Left lung (tissue), 10 donors: Measurements from ENCODE around the gene CSF1R. TPM values are rescaled to one million over a fixed set of nuclear protein-coding genes. Genes with fewer than 3 reads are reported as not detected.

Experiments
- ATAC-seq: fragments of 200-7000 bp; cut with Tn5 transposase; one replicate; pipeline ENCODE4 v1.9.1; 2020; ENCODE audit warnings: moderate library complexity
- DNase-seq, 4 donors: peaks; one replicate each; pipeline ENCODE4 v3.0.0-alpha.2; 2013 to 2020
- H3K27ac ChIP-seq, 2 donors: fragments of 200-600 bp; sonication (generic) in 1 of 2; one replicate each; pipeline versions ENCODE4 v1.5.0 to v1.8.0; 2020 to 2021
- H3K27me3 ChIP-seq, 2 donors: fragments of 200-600 bp; sonication (generic) in 1 of 2; one replicate each; pipeline versions ENCODE4 v1.5.0 to v1.8.0; 2020 to 2021
- H3K36me3 ChIP-seq, 2 donors: fragments of 200-600 bp; sonication (generic) in 1 of 2; one replicate each; pipeline versions ENCODE4 v1.5.0 to v1.8.0; 2020 to 2021
- H3K4me1 ChIP-seq, 2 donors: fragments of 200-600 bp; one replicate each; pipeline ENCODE4 v1.8.0; 2021
- H3K4me3 ChIP-seq, 2 donors: fragments of 200-600 bp; sonication (generic) in 1 of 2; one replicate each; pipeline versions ENCODE4 v1.5.0 to v1.8.0; 2020 to 2021; ENCODE audit warnings: mild to moderate bottlenecking in 1 of 2
- H3K9me3 ChIP-seq, 2 donors: fragments of 200-600 bp; sonication (generic) in 1 of 2; one replicate each; pipeline versions ENCODE4 v1.5.0 to v1.8.0; 2020 to 2021
- CTCF ChIP-seq, 2 donors: fragments of 200-600 bp; sonication (generic) in 1 of 2; IDR thresholded peaks; one replicate each; pipeline versions ENCODE4 v1.5.0 to v1.8.0; 2021; ENCODE audit warnings: antibody characterized with exemption in 2 of 2
- intact Hi-C, 2 donors: fragments of 100-400 bp; cut with DNase I; formaldehyde crosslinking; loops; one replicate each; pipeline versions ENCODE4 v1.11.2 to v1.14.2; 2022
- polyA plus RNA-seq, 6 donors: library from polyadenylated mRNA; unstranded; fragments of 120-200 nt; gene quantifications; one replicate each; pipeline ENCODE4 v1.2.1, GENCODE V29; 2013; ENCODE audit not compliant: insufficient read length in 6 of 6
- total RNA-seq, 2 donors: library from RNA; stranded (reverse); fragmentation: NEBNext Ultra II Directional; extraction: Animal tissue kit (Norgen Biotek cat#: 25700); gene quantifications; one replicate each; pipeline ENCODE4 v1.2.1, GENCODE V29; 2021
- donor health status: DM: no; HTN: yes; CAD: no.
- donor health status: DM: no; HTN: no; CAD: no.

Gene CSF1R
- total and polyA plus RNA-seq, 8 donors = 22.7 to 93.1 (median 26.0) TPM

- H3K27me3 ChIP-seq = no peaks in the 10 kb centered on the region
- H3K36me3 ChIP-seq = peaks cover 0 to 29% of the 10 kb centered on the region in 2 donors
- H3K4me3 ChIP-seq = no peak overlapping the region
- intact Hi-C loops = no loop called here
- peaks cover 0 to 52% of the 10 kb centered on the region in 2 donors for H3K4me1 ChIP-seq
- TF ChIP-seq CTCF (IDR thresholded peaks at IDR 0.05) = no peak
- ATAC-seq = no peak
- no peak for DNase-seq
- H3K9me3 ChIP-seq = no peaks in the 10 kb centered on the region
- H3K27ac ChIP-seq = peak overlapping the region in 1 of 2 donors; percentile 84
Measured at GRCh38 chr5:150064681-150065220, 21.6 kb downstream of the CSF1R start.

- intact Hi-C loops = no loop called here
- peaks cover 0 to 22% of the 10 kb centered on the region in 2 donors for H3K36me3 ChIP-seq
- TF ChIP-seq CTCF (IDR thresholded peaks at IDR 0.05) = no peak
- H3K27me3 ChIP-seq = no peaks in the 10 kb centered on the region
- peaks cover 0 to 56% of the 10 kb centered on the region in 2 donors for H3K4me1 ChIP-seq
- DNase-seq (no peak), ATAC-seq (no peak)
- H3K9me3 ChIP-seq = no peaks in the 10 kb centered on the region
- H3K27ac ChIP-seq = no peak overlapping the region
- no peak overlapping the region for H3K4me3 ChIP-seq
Measured at GRCh38 chr5:150063638-150064037, 22.7 kb downstream of the CSF1R start.

GRCh38 chr5:150062216-150062922, 24.0 kb downstream of the CSF1R start:
- no peak for ATAC-seq
- DNase-seq = no peak
- Histone ChIP-seq H3K27ac (no peak overlapping the region), H3K4me1 (peaks cover 0 to 54% of the 10 kb centered on the region in 2 donors), H3K36me3 (peaks cover 0 to 14% of the 10 kb centered on the region in 2 donors), H3K4me3 (no peak overlapping the region), H3K27me3 (no peaks in the 10 kb centered on the region), H3K9me3 (no peaks in the 10 kb centered on the region)
- intact Hi-C loops = no loop called here
- TF ChIP-seq CTCF (IDR thresholded peaks at IDR 0.05) = no peak

GRCh38 chr5:150061538-150061995, 24.8 kb downstream of the CSF1R start:
- peaks cover 0 to 48% of the 10 kb centered on the region in 2 donors for H3K4me1 ChIP-seq
- no peaks in the 10 kb centered on the region for H3K9me3 ChIP-seq
- no peak for TF ChIP-seq CTCF (IDR thresholded peaks at IDR 0.05)
- H3K27me3 ChIP-seq = no peaks in the 10 kb centered on the region
- H3K27ac ChIP-seq = no peak overlapping the region
- DNase-seq (no peak), ATAC-seq (no peak)
- H3K4me3 ChIP-seq = no peak overlapping the region
- intact Hi-C loops = no loop called here
- peaks cover 0 to 22% of the 10 kb centered on the region in 2 donors for H3K36me3 ChIP-seq

GRCh38 chr5:150060471-150060870, 25.9 kb downstream of the CSF1R start:
- intact Hi-C loops = no loop called here
- H3K36me3 ChIP-seq = peaks cover 0 to 33% of the 10 kb centered on the region in 2 donors
- ATAC-seq = no peak
- H3K4me1 ChIP-seq = peaks cover 0 to 42% of the 10 kb centered on the region in 2 donors
- DNase-seq = peak in 1 of 4 donors; percentile 24
- no peaks in the 10 kb centered on the region for H3K27me3 ChIP-seq
- no peak overlapping the region for H3K4me3 ChIP-seq
- no peak for TF ChIP-seq CTCF (IDR thresholded peaks at IDR 0.05)
- no peak overlapping the region for H3K27ac ChIP-seq
- no peaks in the 10 kb centered on the region for H3K9me3 ChIP-seq
